Liver (tissue), 9 donors: Measurements from ENCODE around the gene HMG20A. TPM values are rescaled to one million over a fixed set of nuclear protein-coding genes. Genes with fewer than 3 reads are reported as not detected.

Experiments
- DNase-seq: peaks from one replicate; pipeline ENCODE4 v3.0.0-alpha.2; 2017; ENCODE audit warnings: low spot score
- H3K27ac ChIP-seq, 2 donors: one replicate each; pipeline ENCODE4 v1.7.0; 2013; ENCODE audit warnings: inconsistent platforms in 2 of 2, low read length in 2 of 2, control low read depth in 1 of 2, low read depth in 1 of 2, mild to moderate bottlenecking in 1 of 2
- H3K27me3 ChIP-seq, 4 donors: one replicate each; pipeline versions ENCODE4 v1.6.1 to v1.7.0; 2013; ENCODE audit warnings: low read length in 3 of 4, inconsistent platforms in 1 of 4, mild to moderate bottlenecking in 1 of 4, moderate library complexity in 1 of 4; ENCODE audit not compliant: control insufficient read depth in 4 of 4, insufficient read depth in 4 of 4
- H3K36me3 ChIP-seq, 4 donors: one replicate each; pipeline versions ENCODE4 v1.6.1 to v1.7.0; 2013; ENCODE audit warnings: low read length in 3 of 4, mild to moderate bottlenecking in 3 of 4, low read depth in 1 of 4, moderate library complexity in 1 of 4; ENCODE audit not compliant: control insufficient read depth in 4 of 4, insufficient read depth in 3 of 4
- H3K4me1 ChIP-seq, 4 donors: one replicate each; pipeline versions ENCODE4 v1.6.1 to v1.7.0; 2013; ENCODE audit warnings: low read length in 3 of 4, mild to moderate bottlenecking in 3 of 4, moderate library complexity in 1 of 4; ENCODE audit not compliant: control insufficient read depth in 4 of 4, insufficient read depth in 4 of 4
- H3K4me3 ChIP-seq, 3 donors: one replicate each; pipeline versions ENCODE4 v1.6.1 to v1.7.0; 2013; ENCODE audit warnings: low read length in 3 of 3, control low read depth in 1 of 3, low read depth in 1 of 3, mild to moderate bottlenecking in 1 of 3
- H3K9ac ChIP-seq, 2 donors: one replicate each; pipeline ENCODE4 v1.7.0; 2013; ENCODE audit warnings: low read length in 2 of 2, mild to moderate bottlenecking in 2 of 2, moderate library complexity in 2 of 2, control low read depth in 1 of 2, low read depth in 1 of 2
- H3K9me3 ChIP-seq, 4 donors: one replicate each; pipeline versions ENCODE4 v1.6.1 to v1.7.0; 2013; ENCODE audit warnings: low read length in 3 of 4; ENCODE audit not compliant: control insufficient read depth in 4 of 4
- EGR1 ChIP-seq, 2 donors: IDR thresholded peaks; 2 replicates each; pipeline ENCODE4 v1.6.1; 2016 to 2018; ENCODE audit warnings: antibody characterized with exemption in 2 of 2, low read depth in 2 of 2
- FOXA1 ChIP-seq: IDR thresholded peaks from 2 replicates; pipeline ENCODE4 v1.6.1; 2016; ENCODE audit warnings: antibody characterized with exemption
- FOXA2 ChIP-seq: IDR thresholded peaks from 2 replicates; pipeline ENCODE4 v1.6.1; 2016; ENCODE audit warnings: antibody characterized with exemption
- GABPA ChIP-seq, 2 donors: IDR thresholded peaks in 1 of 2; conservative IDR thresholded peaks in 1 of 2; 2 replicates each; pipeline ENCODE4 v1.6.1; 2016; ENCODE audit warnings: antibody characterized with exemption in 2 of 2, mild to moderate bottlenecking in 1 of 2, moderate library complexity in 1 of 2
- HNF4A ChIP-seq, 2 donors: conservative IDR thresholded peaks; 2 replicates each; pipeline ENCODE4 v1.6.1; 2016; ENCODE audit warnings: antibody characterized with exemption in 2 of 2, mild to moderate bottlenecking in 2 of 2
- HNF4G ChIP-seq: IDR thresholded peaks from 2 replicates; pipeline ENCODE4 v1.6.1; 2016; ENCODE audit warnings: antibody characterized with exemption
- JUND ChIP-seq, 2 donors: IDR thresholded peaks; 2 replicates each; pipeline ENCODE4 v1.6.1; 2016; ENCODE audit warnings: antibody characterized with exemption in 2 of 2
- NR2F2 ChIP-seq: IDR thresholded peaks from 2 replicates; pipeline ENCODE4 v1.6.1; 2016; ENCODE audit warnings: antibody characterized with exemption
- RAD21 ChIP-seq, 2 donors: IDR thresholded peaks; 2 replicates each; pipeline ENCODE4 v1.6.1; 2016; ENCODE audit warnings: antibody characterized with exemption in 2 of 2, mild to moderate bottlenecking in 2 of 2
- RXRA ChIP-seq, 2 donors: IDR thresholded peaks; 2 replicates each; pipeline ENCODE4 v1.6.1; 2017 to 2018; ENCODE audit warnings: antibody characterized with exemption in 2 of 2, mild to moderate bottlenecking in 1 of 2
- SP1 ChIP-seq: IDR thresholded peaks from 2 replicates; pipeline ENCODE4 v1.6.1; 2018; ENCODE audit warnings: antibody characterized with exemption, mild to moderate bottlenecking
- TAF1 ChIP-seq: conservative IDR thresholded peaks from 2 replicates; pipeline ENCODE4 v1.6.1; 2016; ENCODE audit warnings: antibody characterized with exemption, mild to moderate bottlenecking
- YY1 ChIP-seq: IDR thresholded peaks from 2 replicates; pipeline ENCODE4 v1.6.1; 2016; ENCODE audit warnings: antibody characterized with exemption, mild to moderate bottlenecking
- WGBS: extraction: QIAGEN DNeasy Blood & Tissue Kit; methylation state at CpG from one replicate; pipeline ENCODE4 v1.1.7; 2013; 5-methylcytosine and 5-hydroxymethylcytosine counted together
- polyA plus RNA-seq, 2 donors: library from polyadenylated mRNA; stranded (reverse) in 1 of 2; unstranded in 1 of 2; fragments of 200-250 nt in 1 of 2; fragments of >200 nt in 1 of 2; fragmentation: Nextera tagmentation in 1 of 2; extraction: Ambion mirVana in 1 of 2; gene quantifications; one replicate each; pipeline versions ENCODE4 v1.2.1 to v1.2.3, GENCODE V29; 2013 to 2015
- total RNA-seq, 2 donors: library from RNA; depleted of rRNA; stranded (reverse); fragments of >200 nt; gene quantifications; one replicate each; pipeline ENCODE4 v1.2.3, GENCODE V29; 2014
- TF ChIP-seq, protein P1 (sequence below): IDR thresholded peaks from 2 replicates; pipeline ENCODE4 v1.6.1; 2016; ENCODE audit warnings: antibody characterized with exemption, mild to moderate bottlenecking
- TF ChIP-seq, protein P2 (sequence below): fragments of 150-350 bp; IDR thresholded peaks from 2 replicates; pipeline ENCODE4 v1.5.1; 2017; ENCODE audit warnings: improper control_type of control experiment, low read depth, low read length; ENCODE audit not compliant: missing input control
- TF ChIP-seq, protein P3 (sequence below): IDR thresholded peaks from 2 replicates; pipeline ENCODE4 v1.6.1; 2016; ENCODE audit warnings: antibody characterized with exemption
- TF ChIP-seq, protein P4 (sequence below): IDR thresholded peaks from 2 replicates; pipeline ENCODE4 v1.6.1; 2016; ENCODE audit warnings: antibody characterized with exemption
- donor health status: healthy.
- donor health status: healthy.
- donor health status: healthy.
- donor health status: healthy.
- donor health status: healthy.

HMG20A gene
- total and polyA plus RNA-seq, 4 donors: 7.7 to 19.4 (median 13.3) TPM

DNA sequence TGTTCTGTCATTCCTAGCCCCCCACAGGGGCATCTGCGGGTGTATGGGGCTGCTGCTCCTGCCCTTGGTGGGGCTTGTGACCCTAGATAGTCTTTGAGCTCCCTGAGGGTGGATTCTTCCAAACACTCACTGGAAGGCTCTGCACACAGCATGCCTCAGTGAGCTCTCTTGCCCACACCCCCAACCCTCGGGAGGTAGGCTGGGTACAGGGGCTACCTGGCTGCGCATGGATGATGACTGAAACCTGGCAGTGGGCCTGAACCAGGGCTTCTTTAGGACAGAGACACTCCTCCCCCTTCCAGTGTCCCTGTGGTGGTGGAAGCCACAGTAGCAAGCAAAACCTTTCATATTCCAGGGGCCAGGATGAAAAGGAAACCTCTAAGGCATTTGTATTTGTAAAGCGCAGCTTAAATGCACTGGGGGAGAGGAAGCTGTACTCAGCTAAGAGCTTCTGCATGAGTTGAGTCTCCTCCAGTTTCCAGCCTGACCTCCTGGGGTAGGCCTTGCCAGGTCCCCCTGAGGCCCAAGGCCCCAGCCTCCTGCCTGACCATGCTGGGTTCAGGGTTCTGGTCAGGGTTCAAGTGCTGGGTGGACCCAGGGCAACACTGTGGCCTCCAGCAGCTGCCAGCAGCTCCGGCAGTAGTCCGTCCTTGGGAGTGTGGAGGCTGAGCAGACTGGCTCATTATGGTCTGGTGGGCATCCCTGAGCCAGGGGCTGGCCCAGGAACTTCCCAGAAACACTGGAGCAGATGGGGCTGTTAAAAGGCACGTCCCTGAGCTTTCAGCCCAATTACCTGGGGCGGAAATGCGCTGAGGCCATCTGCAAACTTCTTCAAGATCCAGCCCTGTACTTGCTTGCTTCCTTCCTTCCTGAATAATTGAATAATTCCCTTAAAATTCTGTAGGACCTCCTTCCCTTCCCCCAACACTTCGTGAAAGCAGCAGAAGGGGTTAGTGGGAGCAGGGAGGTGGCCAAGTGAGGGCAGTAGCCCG is 89.7 kb downstream of the HMG20A start:
- Histone ChIP-seq H3K4me1 (peaks cover 0 to 14% (median 9%) of the 10 kb centered on the region in 4 donors), H3K27me3 (no peaks in the 10 kb centered on the region), H3K9ac (no peak overlapping the region), H3K27ac (no peak overlapping the region), H3K36me3 (no peaks in the 10 kb centered on the region), H3K4me3 (no peak overlapping the region), H3K9me3 (peaks cover 0 to 2% (median 0%) of the 10 kb centered on the region in 4 donors)
- TF ChIP-seq GABPA (IDR thresholded peaks at IDR 0.05 in 1 of 2, conservative IDR thresholded peaks at IDR 0.05 in 1 of 2) (no peak), YY1 (no peak), RXRA (IDR thresholded peaks at IDR 0.05) (no peak), TAF1 (no peak), HNF4A (conservative IDR thresholded peaks at IDR 0.05) (no peak), FOXA2 (no peak), NR2F2 (no peak), JUND (IDR thresholded peaks at IDR 0.05) (no peak)
- TF ChIP-seq, protein P1, sequence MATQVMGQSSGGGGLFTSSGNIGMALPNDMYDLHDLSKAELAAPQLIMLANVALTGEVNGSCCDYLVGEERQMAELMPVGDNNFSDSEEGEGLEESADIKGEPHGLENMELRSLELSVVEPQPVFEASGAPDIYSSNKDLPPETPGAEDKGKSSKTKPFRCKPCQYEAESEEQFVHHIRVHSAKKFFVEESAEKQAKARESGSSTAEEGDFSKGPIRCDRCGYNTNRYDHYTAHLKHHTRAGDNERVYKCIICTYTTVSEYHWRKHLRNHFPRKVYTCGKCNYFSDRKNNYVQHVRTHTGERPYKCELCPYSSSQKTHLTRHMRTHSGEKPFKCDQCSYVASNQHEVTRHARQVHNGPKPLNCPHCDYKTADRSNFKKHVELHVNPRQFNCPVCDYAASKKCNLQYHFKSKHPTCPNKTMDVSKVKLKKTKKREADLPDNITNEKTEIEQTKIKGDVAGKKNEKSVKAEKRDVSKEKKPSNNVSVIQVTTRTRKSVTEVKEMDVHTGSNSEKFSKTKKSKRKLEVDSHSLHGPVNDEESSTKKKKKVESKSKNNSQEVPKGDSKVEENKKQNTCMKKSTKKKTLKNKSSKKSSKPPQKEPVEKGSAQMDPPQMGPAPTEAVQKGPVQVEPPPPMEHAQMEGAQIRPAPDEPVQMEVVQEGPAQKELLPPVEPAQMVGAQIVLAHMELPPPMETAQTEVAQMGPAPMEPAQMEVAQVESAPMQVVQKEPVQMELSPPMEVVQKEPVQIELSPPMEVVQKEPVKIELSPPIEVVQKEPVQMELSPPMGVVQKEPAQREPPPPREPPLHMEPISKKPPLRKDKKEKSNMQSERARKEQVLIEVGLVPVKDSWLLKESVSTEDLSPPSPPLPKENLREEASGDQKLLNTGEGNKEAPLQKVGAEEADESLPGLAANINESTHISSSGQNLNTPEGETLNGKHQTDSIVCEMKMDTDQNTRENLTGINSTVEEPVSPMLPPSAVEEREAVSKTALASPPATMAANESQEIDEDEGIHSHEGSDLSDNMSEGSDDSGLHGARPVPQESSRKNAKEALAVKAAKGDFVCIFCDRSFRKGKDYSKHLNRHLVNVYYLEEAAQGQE: no peak
- WGBS: 83% methylated on average over 11 of the region's 11 CpGs
- no peak for DNase-seq

DNA sequence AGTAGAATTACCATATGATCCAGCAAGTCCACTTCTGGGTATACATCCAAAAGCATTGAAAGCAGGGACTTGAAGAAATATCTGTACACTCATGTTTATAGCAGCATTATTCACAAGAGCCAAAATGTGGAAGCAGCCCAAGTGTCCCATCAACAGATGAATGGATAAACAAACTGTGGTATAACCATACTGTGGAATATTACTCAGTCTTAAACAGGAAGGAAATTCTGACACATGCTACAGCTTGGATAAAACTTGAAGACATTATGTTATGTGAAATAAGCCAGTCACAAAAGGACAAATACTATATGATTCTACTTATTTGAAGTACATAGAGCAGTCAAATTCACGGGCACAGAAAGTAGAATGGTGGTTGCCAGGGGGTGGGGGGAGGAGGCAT is 91.2 kb downstream of the HMG20A start:
- H3K9ac ChIP-seq: no peak overlapping the region
- 96% methylated on average over 1 of the region's 1 CpG for WGBS
- TF ChIP-seq RXRA (IDR thresholded peaks at IDR 0.05) (no peak), HNF4A (conservative IDR thresholded peaks at IDR 0.05) (no peak), YY1 (no peak), HNF4G (no peak), GABPA (IDR thresholded peaks at IDR 0.05 in 1 of 2, conservative IDR thresholded peaks at IDR 0.05 in 1 of 2) (no peak), RAD21 (IDR thresholded peaks at IDR 0.05) (no peak), FOXA1 (no peak), SP1 (no peak), NR2F2 (no peak), TAF1 (no peak), JUND (IDR thresholded peaks at IDR 0.05) (no peak), EGR1 (IDR thresholded peaks at IDR 0.05; ENCODE audit: low read depth in 2 of 2) (no peak)
- TF ChIP-seq, protein P2, sequence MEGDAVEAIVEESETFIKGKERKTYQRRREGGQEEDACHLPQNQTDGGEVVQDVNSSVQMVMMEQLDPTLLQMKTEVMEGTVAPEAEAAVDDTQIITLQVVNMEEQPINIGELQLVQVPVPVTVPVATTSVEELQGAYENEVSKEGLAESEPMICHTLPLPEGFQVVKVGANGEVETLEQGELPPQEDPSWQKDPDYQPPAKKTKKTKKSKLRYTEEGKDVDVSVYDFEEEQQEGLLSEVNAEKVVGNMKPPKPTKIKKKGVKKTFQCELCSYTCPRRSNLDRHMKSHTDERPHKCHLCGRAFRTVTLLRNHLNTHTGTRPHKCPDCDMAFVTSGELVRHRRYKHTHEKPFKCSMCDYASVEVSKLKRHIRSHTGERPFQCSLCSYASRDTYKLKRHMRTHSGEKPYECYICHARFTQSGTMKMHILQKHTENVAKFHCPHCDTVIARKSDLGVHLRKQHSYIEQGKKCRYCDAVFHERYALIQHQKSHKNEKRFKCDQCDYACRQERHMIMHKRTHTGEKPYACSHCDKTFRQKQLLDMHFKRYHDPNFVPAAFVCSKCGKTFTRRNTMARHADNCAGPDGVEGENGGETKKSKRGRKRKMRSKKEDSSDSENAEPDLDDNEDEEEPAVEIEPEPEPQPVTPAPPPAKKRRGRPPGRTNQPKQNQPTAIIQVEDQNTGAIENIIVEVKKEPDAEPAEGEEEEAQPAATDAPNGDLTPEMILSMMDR: no peak
- TF ChIP-seq, protein P3, sequence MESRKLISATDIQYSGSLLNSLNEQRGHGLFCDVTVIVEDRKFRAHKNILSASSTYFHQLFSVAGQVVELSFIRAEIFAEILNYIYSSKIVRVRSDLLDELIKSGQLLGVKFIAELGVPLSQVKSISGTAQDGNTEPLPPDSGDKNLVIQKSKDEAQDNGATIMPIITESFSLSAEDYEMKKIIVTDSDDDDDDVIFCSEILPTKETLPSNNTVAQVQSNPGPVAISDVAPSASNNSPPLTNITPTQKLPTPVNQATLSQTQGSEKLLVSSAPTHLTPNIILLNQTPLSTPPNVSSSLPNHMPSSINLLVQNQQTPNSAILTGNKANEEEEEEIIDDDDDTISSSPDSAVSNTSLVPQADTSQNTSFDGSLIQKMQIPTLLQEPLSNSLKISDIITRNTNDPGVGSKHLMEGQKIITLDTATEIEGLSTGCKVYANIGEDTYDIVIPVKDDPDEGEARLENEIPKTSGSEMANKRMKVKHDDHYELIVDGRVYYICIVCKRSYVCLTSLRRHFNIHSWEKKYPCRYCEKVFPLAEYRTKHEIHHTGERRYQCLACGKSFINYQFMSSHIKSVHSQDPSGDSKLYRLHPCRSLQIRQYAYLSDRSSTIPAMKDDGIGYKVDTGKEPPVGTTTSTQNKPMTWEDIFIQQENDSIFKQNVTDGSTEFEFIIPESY: no peak
- TF ChIP-seq, protein P1: no peak
- TF ChIP-seq, protein P4, sequence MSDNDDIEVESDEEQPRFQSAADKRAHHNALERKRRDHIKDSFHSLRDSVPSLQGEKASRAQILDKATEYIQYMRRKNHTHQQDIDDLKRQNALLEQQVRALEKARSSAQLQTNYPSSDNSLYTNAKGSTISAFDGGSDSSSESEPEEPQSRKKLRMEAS: no peak
- no peak for DNase-seq
- peaks cover 0 to 14% (median 9%) of the 10 kb centered on the region in 4 donors for H3K4me1 ChIP-seq
- no peak overlapping the region for H3K4me3 ChIP-seq
- no peak overlapping the region for H3K27ac ChIP-seq
- H3K36me3 ChIP-seq: no peaks in the 10 kb centered on the region
- H3K27me3 ChIP-seq: no peaks in the 10 kb centered on the region
- H3K9me3 ChIP-seq: peaks cover 0 to 2% (median 0%) of the 10 kb centered on the region in 4 donors
